Stimulated activated naive CD8-positive, alpha-beta T cell treated with anti-CD3 and anti-CD28 coated beads, Interleukin-15, Interleukin-2, amounts not matched to agents 100 ng/mL and 50 ng/mL, for 24 hours (primary cell): Measurements from ENCODE around the gene SMAD5.

Experiments
- H3K27ac Mint-ChIP-seq: one replicate; pipeline ENCODE4 v1.8.0; 2021; ENCODE audit warnings: mild to moderate bottlenecking, mixed read lengths
- H3K27me3 Mint-ChIP-seq: one replicate; pipeline ENCODE4 v1.8.0; 2021; ENCODE audit warnings: mixed read lengths
- H3K36me3 Mint-ChIP-seq: one replicate; pipeline ENCODE4 v1.8.0; 2021; ENCODE audit warnings: low read depth, mixed read lengths
- H3K4me1 Mint-ChIP-seq: one replicate; pipeline ENCODE4 v1.8.0; 2021; ENCODE audit warnings: low read depth, mixed read lengths
- H3K4me3 Mint-ChIP-seq: one replicate; pipeline ENCODE4 v1.8.0; 2021; ENCODE audit warnings: mild to moderate bottlenecking, mixed read lengths
- H3K9me3 Mint-ChIP-seq: one replicate; pipeline ENCODE4 v1.8.0; 2021; ENCODE audit warnings: mixed read lengths

The SMAD5 gene

DNA sequence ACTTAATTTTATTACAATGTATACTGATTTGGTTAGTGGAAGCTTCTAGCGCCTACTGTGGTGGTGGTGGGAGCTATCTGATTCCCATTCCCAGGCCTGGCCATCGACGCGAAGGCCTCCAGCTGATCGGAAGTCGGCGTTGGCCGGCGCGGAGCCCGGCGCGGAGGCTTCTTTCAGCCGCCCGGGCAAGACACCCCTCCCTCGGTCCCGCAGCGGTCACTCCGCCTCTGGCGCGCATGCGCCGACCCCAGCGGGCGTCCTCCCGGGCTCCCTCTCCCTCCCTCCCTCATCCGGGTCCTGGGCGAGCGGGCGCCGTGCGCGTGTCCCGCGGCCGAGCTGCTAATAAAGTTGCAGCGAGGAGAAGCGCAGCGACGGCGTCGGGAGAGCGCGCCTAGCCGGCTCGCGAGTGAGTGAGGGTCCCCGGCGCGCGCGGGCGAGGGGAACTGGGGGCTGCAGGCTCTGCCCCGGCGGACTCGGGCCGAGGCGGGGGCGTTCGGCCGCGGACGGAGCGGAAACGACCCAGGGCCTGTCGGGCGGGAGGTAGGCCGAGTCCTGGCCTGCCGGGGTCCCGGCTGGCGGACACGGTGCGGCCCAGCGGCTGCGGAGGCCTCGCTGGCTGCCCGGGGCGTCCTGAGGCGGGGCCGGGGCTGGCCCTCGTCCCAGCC, at the start of gene SMAD5:
TSS of gene SMAD5 (plus strand) at position 289 of the 665 bp plus-strand sequence. CDS start 20,916 bp downstream, outside the sequence.
- Mint-ChIP-seq H3K4me1 (peaks cover 30% of the 10 kb centered on the region), H3K9me3 (no peaks in the 10 kb centered on the region), H3K4me3 (peak within 1 kb of the TSS; percentile 89), H3K27ac (peak within 1 kb of the TSS; percentile 80), H3K27me3 (peaks cover 38% of the 10 kb centered on the region), H3K36me3 (no peaks in the 10 kb centered on the region)

- no peaks in the 10 kb centered on the region for H3K9me3 Mint-ChIP-seq
- no peak overlapping the region for H3K4me3 Mint-ChIP-seq
- peaks cover 9% of the 10 kb centered on the region for H3K4me1 Mint-ChIP-seq
- no peaks in the 10 kb centered on the region for H3K36me3 Mint-ChIP-seq
- H3K27me3 Mint-ChIP-seq: peaks cover 26% of the 10 kb centered on the region
- H3K27ac Mint-ChIP-seq: no peak overlapping the region
Measured at GRCh38 chr5:136084698-136085097, 47.9 kb upstream of the SMAD5 start.

DNA sequence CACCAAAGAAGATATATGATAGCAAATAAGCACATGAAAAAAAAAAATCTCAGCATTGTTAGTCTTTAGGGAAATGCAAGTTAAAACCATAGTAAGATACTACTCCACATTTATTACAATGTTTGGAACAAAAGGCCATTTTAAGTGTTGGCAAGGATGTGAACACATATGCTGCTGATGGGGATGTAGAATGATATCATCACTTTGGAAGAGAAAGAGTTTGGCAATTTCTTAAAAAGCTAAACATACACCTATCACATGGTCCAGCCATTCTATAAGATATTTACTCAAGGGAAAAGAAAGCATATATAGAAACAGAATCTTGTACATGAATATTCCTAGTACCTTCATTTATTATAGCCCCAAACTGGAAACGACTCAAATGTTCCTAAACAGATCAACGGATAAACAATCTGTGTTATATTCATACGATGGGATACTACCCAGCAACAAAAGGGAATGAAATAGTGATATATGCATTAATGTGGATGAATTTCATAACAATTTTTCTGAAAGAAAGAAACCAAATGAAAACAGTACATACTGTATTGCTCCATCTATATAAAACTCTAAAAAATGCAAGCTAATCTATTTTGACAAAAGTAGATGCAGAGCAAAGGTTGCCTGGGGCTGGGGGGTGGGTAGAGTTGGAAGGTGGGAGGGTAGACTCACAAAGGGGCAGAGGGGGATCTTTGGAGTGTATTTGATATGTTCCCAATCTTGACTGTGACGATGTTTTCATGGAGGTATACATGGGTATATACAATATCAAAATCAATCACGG, 45.7 kb upstream of the SMAD5 start:
- H3K4me3 Mint-ChIP-seq: no peak overlapping the region
- no peak overlapping the region for H3K27ac Mint-ChIP-seq
- H3K9me3 Mint-ChIP-seq: no peaks in the 10 kb centered on the region
- H3K36me3 Mint-ChIP-seq: no peaks in the 10 kb centered on the region
- H3K4me1 Mint-ChIP-seq: no peaks in the 10 kb centered on the region
- H3K27me3 Mint-ChIP-seq: peaks cover 6% of the 10 kb centered on the region

DNA sequence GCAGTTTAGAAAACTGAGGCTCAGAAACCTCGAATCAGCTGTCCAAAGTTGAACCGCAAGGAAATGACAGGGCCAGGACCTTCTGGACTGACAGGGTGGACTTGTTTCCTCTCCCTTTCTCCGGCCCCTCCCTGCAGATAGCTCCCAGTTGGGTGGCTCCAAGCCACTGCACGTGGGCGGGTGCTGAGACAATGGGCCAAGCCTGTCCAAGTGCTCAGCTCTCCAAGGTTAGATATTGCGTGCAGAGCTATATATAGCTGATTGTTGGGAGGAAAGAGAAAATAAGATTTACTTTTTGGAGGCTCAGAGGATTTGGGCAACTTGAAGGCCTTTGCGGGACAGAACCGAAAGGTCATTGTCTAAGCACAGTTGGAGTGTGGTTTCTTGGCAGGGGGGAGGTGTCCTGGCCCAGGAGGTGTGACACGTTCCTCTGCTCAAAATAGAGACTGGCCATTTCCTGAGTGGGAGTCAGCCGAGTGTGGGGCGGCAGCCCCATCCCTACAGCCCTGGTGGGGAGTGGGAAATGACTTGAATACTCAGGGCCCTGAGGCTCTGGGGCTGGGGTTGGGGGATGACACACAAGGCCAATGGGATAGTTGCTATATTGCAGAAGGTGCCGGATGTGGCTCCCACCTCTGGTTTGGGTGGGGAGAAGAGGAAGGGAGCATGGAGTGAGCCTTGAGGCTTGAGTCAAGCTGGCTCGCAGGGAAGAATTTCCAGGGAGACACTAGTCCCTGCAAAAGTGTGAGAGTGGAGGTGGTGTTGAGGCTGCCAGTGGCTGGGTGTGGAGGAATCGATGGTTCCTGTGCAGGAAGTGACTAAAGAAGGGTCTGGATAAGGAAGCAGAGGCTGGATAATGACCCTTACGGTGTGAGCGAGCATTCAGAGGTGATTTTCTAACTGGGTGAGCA, 44.4 kb upstream of the SMAD5 start:
- H3K4me3 Mint-ChIP-seq: no peak overlapping the region
- H3K4me1 Mint-ChIP-seq: no peaks in the 10 kb centered on the region
- peaks cover 10% of the 10 kb centered on the region for H3K27me3 Mint-ChIP-seq
- H3K36me3 Mint-ChIP-seq: no peaks in the 10 kb centered on the region
- H3K27ac Mint-ChIP-seq: no peak overlapping the region
- no peaks in the 10 kb centered on the region for H3K9me3 Mint-ChIP-seq

- no peaks in the 10 kb centered on the region for H3K9me3 Mint-ChIP-seq
- H3K4me3 Mint-ChIP-seq: no peak overlapping the region
- no peaks in the 10 kb centered on the region for H3K4me1 Mint-ChIP-seq
- H3K27me3 Mint-ChIP-seq: peaks cover 14% of the 10 kb centered on the region
- H3K27ac Mint-ChIP-seq: no peak overlapping the region
- no peaks in the 10 kb centered on the region for H3K36me3 Mint-ChIP-seq
Measured at GRCh38 chr5:136089791-136090190, 42.9 kb upstream of the SMAD5 start.

DNA sequence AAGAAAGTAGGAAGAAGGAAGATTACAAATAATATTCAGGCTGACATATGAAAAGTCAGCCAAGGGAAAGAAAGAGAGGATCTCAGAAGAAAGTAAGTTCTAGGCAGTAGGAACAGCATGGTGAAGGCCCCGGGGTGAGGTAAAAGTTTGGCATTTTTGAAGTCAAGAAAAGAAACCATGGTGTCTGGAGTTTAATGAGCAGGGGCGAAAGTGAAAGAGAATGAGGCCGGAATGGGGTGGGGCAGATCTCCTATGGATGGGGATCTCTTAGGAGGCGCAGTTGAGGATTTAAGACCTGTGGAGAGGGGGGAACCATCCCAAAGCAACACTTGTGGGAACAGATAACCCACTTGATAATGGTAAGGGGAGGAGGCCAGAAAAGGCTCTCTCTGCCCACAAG, 42.3 kb upstream of the SMAD5 start:
- no peaks in the 10 kb centered on the region for H3K36me3 Mint-ChIP-seq
- no peaks in the 10 kb centered on the region for H3K9me3 Mint-ChIP-seq
- no peak overlapping the region for H3K27ac Mint-ChIP-seq
- H3K27me3 Mint-ChIP-seq: peaks cover 19% of the 10 kb centered on the region
- H3K4me1 Mint-ChIP-seq: no peaks in the 10 kb centered on the region
- no peak overlapping the region for H3K4me3 Mint-ChIP-seq

GRCh38 chr5:136094189-136094912, 38.3 kb upstream of the SMAD5 start:
- Mint-ChIP-seq H3K36me3 (no peaks in the 10 kb centered on the region), H3K9me3 (no peaks in the 10 kb centered on the region), H3K27ac (no peak overlapping the region), H3K4me1 (no peaks in the 10 kb centered on the region), H3K27me3 (peaks cover 30% of the 10 kb centered on the region), H3K4me3 (no peak overlapping the region)

- peaks cover 30% of the 10 kb centered on the region for H3K27me3 Mint-ChIP-seq
- H3K4me1 Mint-ChIP-seq: no peaks in the 10 kb centered on the region
- no peak overlapping the region for H3K4me3 Mint-ChIP-seq
- no peaks in the 10 kb centered on the region for H3K9me3 Mint-ChIP-seq
- H3K36me3 Mint-ChIP-seq: no peaks in the 10 kb centered on the region
- no peak overlapping the region for H3K27ac Mint-ChIP-seq
Measured at GRCh38 chr5:136094913-136095641, 37.6 kb upstream of the SMAD5 start.

DNA sequence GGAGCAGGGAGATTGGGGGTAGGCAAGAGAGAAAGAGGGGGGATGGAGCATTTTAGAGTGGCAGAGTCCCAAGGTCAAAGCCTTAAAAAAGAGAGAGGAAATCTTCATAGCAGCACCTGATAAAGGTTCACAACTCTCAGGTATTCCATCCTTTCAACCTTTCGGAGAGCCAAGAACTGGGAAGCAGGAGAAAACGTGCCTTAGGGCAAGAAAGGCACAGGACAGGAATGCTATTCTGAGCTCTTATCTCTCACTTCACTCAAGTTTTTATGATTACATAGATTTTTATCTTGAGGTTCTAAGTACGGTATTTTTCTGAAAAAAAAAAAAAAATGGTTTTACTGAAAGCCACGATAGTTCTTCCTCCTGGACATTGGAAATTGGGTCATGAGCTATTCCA, 34.5 kb upstream of the SMAD5 start:
- Mint-ChIP-seq H3K27ac (no peak overlapping the region), H3K27me3 (peaks cover 34% of the 10 kb centered on the region), H3K36me3 (no peaks in the 10 kb centered on the region), H3K4me1 (no peaks in the 10 kb centered on the region), H3K9me3 (no peaks in the 10 kb centered on the region), H3K4me3 (no peak overlapping the region)

DNA sequence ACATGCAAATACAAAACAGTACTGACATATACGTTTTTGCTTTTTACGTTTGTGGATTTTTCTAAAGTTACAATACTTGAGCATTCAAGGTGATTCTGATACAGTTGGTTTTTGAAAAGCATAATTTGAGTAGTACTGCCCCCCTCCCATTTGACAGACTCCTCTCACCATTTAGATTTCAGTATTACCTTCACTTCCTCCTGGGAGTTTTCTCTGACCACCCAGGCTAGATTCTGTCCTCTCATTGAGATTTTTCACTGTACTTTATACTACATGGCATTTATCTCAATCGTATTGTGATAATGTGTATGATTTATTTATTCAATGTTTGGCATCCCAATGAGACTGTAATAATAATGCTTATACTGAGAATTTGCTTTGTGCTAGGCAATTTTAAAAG, 32.8 kb upstream of the SMAD5 start:
- Mint-ChIP-seq H3K4me1 (no peaks in the 10 kb centered on the region), H3K27ac (no peak overlapping the region), H3K9me3 (no peaks in the 10 kb centered on the region), H3K36me3 (no peaks in the 10 kb centered on the region), H3K4me3 (no peak overlapping the region), H3K27me3 (peaks cover 34% of the 10 kb centered on the region)

GRCh38 chr5:136101884-136102283, 30.8 kb upstream of the SMAD5 start:
- no peak overlapping the region for H3K4me3 Mint-ChIP-seq
- no peaks in the 10 kb centered on the region for H3K4me1 Mint-ChIP-seq
- no peak overlapping the region for H3K27ac Mint-ChIP-seq
- no peaks in the 10 kb centered on the region for H3K9me3 Mint-ChIP-seq
- H3K36me3 Mint-ChIP-seq: no peaks in the 10 kb centered on the region
- H3K27me3 Mint-ChIP-seq: peaks cover 34% of the 10 kb centered on the region

DNA sequence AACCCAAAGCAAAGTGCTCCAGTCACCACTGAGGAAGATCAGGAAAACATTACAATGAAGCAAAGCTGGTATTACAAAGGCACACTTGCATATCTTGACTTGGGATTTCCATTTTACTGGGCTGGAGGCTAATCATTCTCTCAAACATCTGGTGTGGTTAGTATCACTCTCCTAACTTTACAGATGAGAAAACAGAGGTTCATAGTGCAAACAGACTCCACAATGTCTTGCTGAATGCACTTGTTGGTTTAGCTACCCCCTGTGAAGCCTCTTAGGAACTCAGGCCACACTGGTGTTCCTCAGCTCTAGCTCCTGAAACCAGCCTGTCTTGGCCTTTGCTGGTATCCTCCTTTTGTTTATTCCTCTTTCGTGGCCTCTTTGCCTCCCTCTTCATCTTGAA, 29.5 kb upstream of the SMAD5 start:
- Mint-ChIP-seq H3K4me1 (no peaks in the 10 kb centered on the region), H3K4me3 (no peak overlapping the region), H3K27ac (no peak overlapping the region), H3K36me3 (no peaks in the 10 kb centered on the region), H3K27me3 (peaks cover 28% of the 10 kb centered on the region), H3K9me3 (no peaks in the 10 kb centered on the region)

DNA sequence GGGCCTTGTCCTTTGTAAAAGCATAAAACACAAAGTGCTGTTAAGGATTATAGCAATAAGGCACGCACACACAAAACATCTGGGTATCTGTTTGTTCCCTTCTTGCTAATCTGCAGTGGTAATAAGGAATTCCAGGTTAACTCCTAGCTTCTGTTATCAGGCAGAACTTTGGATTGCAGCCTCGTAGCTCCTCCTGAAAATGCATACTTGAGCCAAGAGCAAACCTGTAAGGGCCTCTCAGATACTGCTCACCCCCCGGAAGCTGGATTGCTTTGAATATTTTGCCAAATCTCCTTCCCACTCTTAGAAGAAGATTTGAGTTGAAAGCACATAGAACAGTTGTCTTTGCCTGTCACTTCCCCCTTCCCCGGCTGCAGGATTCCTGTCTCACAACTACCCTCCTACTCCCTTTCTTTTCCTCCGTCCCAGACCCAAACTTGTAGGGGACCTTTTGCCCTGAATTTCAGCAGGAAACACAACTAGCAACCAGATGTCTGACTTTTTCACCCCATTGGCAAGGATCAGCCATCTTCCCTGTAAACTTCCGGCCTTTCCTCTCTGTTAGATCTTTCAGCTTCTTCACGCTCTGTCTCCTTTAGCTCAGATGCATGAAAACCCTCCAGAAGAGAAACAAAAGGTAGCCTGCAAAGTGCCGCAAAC, 28.2 kb upstream of the SMAD5 start:
- Mint-ChIP-seq H3K4me3 (no peak overlapping the region), H3K36me3 (no peaks in the 10 kb centered on the region), H3K9me3 (no peaks in the 10 kb centered on the region), H3K27me3 (peaks cover 24% of the 10 kb centered on the region), H3K27ac (no peak overlapping the region), H3K4me1 (no peaks in the 10 kb centered on the region)
